ENCODE measurements around the gene SERPINA10. TPM values are rescaled to one million over a fixed set of nuclear protein-coding genes. Genes with fewer than 3 reads are reported as not detected.

SERPINA10 gene
- total and polyA plus RNA-seq, 2 donors (not counting 3 experiments of a cell fraction or from before 2014, with no cell fraction given): not detected

GRCh38 chr14:94239406-94239805, 53.7 kb downstream of the SERPINA10 start:
- no peaks in the 10 kb centered on the region for H3K9me1 ChIP-seq (replicated peaks; ENCODE audit: control insufficient read depth, extremely low read depth, insufficient read depth, low read length)
- H3K36me3 ChIP-seq (ENCODE audit: control insufficient read depth in 2 of 2, extremely low read depth in 1 of 2, insufficient read depth in 2 of 2, low read length in 2 of 2): no peaks in the 10 kb centered on the region
- H3K9ac ChIP-seq (replicated peaks; ENCODE audit: extremely low read depth, insufficient read depth, low read length): no peak overlapping the region
- intact Hi-C loops (cut with micrococcal nuclease): no loop called here
- CTCF ChIA-PET: no interaction called here
- FAIRE-seq (no peak), DNase-seq (ENCODE audit: low read depth, low spot score) (no peak)
- BruUV-seq (replicated peaks): no TSS peak
- H3K9me3 ChIP-seq (replicated peaks; ENCODE audit: control insufficient read depth, insufficient read depth, low read length): no peaks in the 10 kb centered on the region
- no peaks in the 10 kb centered on the region for H4K20me1 ChIP-seq (replicated peaks; ENCODE audit: control insufficient read depth, extremely low read depth, insufficient read depth, low read length)
- no peak overlapping the region for H3K4me2 ChIP-seq (ENCODE audit: insufficient read depth, low read length)
- no peak overlapping the region for H3K4me3 ChIP-seq (replicated peaks in 1 of 3; ENCODE audit: insufficient read depth in 1 of 3, low read depth in 1 of 3, low read length in 3 of 3)
- POLR2A ChIA-PET: no interaction called here
- H3K27ac ChIP-seq (ENCODE audit: insufficient read depth, low read depth, low read length): no peak overlapping the region
- TF ChIP-seq FOS (IDR thresholded peaks at IDR 0.05; ENCODE audit: borderline replicate concordance, insufficient read depth, low read length) (no peak), POLR2A (IDR thresholded peaks at IDR 0.05; ENCODE audit: low read depth, low read length) (no peak), JUN (IDR thresholded peaks at IDR 0.05; ENCODE audit: borderline replicate concordance, insufficient read depth, insufficient read length, low read depth) (no peak), POLR2AphosphoS5 (IDR thresholded peaks at IDR 0.05; ENCODE audit: insufficient read depth, low read depth, low read length) (no peak), GATA2 (IDR thresholded peaks at IDR 0.05; ENCODE audit: insufficient read depth, insufficient read length, low read depth, low read length) (no peak), CTCF (IDR thresholded peaks at IDR 0.05; ENCODE audit: extremely low read depth in 1 of 2, insufficient read depth in 1 of 2, low read depth in 1 of 2, low read length in 2 of 2) (no peak), EZH2 (IDR thresholded peaks at IDR 0.05; ENCODE audit: borderline replicate concordance, low read depth, low read length, severe bottlenecking) (no peak), MYC (IDR thresholded peaks at IDR 0.05; ENCODE audit: low read depth, low read length) (no peak), MAX (IDR thresholded peaks at IDR 0.05; ENCODE audit: insufficient read depth, insufficient read length) (no peak)
- H3K4me1 ChIP-seq (ENCODE audit: control insufficient read depth, extremely low read depth, insufficient read depth, low read length): no peaks in the 10 kb centered on the region
- H3K79me2 ChIP-seq (ENCODE audit: control insufficient read depth, insufficient read depth, low read length): no peaks in the 10 kb centered on the region
- no peak overlapping the region for H2AFZ ChIP-seq (ENCODE audit: low read depth, low read length)
- H3K27me3 ChIP-seq (ENCODE audit: control insufficient read depth in 2 of 2, insufficient read depth in 2 of 2, low read length in 2 of 2): peaks cover 0 to 2% of the 10 kb centered on the region in 2 experiments
- dilution Hi-C loops (cut with MboI; ENCODE audit: extremely low pct_ligation_motif_present, low sequenced_read_pairs): no loop called here

Data from endothelial cell of umbilical vein (primary cell).